Medulla oblongata (tissue), 1 donor: Measurements from ENCODE around the gene RING1.

ENCODE experiments used
- DNase-seq: peaks from one replicate; pipeline ENCODE4 v3.0.0-alpha.2; 2015; ENCODE audit errors: extremely low spot score

Gene RING1

GRCh38 chr6:33192105-33192646 lies 16.1 kb upstream of the RING1 start, which contains the start of gene COL11A2:
COL11A2 (minus strand) TSS chr6:33192467; CDS start chr6:33192240, 227 bp downstream.
- DNase-seq, result no peak

- peak; percentile 76 for DNase-seq
Observed at GRCh38 chr6:33192671-33193602, 15.4 kb upstream of the RING1 start.

GRCh38 chr6:33193619-33194018 lies 14.7 kb upstream of the RING1 start:
- DNase-seq, result no peak

- no peak for DNase-seq
Observed at GRCh38 chr6:33194431-33194979, 13.8 kb upstream of the RING1 start.

GRCh38 chr6:33195304-33196165 lies 12.8 kb upstream of the RING1 start:
- DNase-seq, result no peak

- peak; percentile 82 for DNase-seq
Observed at GRCh38 chr6:33197431-33198048, 10.8 kb upstream of the RING1 start.

- DNase-seq, result no peak
Observed at GRCh38 chr6:33198159-33198852, 10.0 kb upstream of the RING1 start.

GRCh38 chr6:33198853-33199436 lies 9.4 kb upstream of the RING1 start:
- no peak for DNase-seq

GRCh38 chr6:33199687-33200218 lies 8.5 kb upstream of the RING1 start:
- DNase-seq, result peak; percentile 71

- peak; percentile 100 for DNase-seq
Observed at GRCh38 chr6:33200219-33201146, 7.8 kb upstream of the RING1 start, which contains the start of the genes RXRB and SLC39A7. RXRB (minus strand) TSS chr6:33200665; CDS start chr6:33200476, 189 bp downstream. SLC39A7 (plus strand) TSS chr6:33200867; CDS start chr6:33201246, 379 bp downstream.

GRCh38 chr6:33201147-33201545 lies 7.2 kb upstream of the RING1 start:
- DNase-seq, result no peak

GRCh38 chr6:33201935-33202334 lies 6.4 kb upstream of the RING1 start:
- DNase-seq, result no peak

GRCh38 chr6:33202799-33203198 lies 5.5 kb upstream of the RING1 start:
- no peak for DNase-seq

- DNase-seq, result no peak
Observed at GRCh38 chr6:33203443-33204164, 4.7 kb upstream of the RING1 start.

- DNase-seq, result no peak
Observed at GRCh38 chr6:33204165-33204414, 4.2 kb upstream of the RING1 start.

GRCh38 chr6:33204415-33205190 lies 3.7 kb upstream of the RING1 start, which contains the start of gene HSD17B8:
HSD17B8 (plus strand) TSS chr6:33204655; CDS start chr6:33204669, 14 bp downstream.
- peak; percentile 95 for DNase-seq
